Upper lobe of right lung (tissue), 1 donor: ENCODE data around the gene UBR3. TPM values are rescaled to one million over a fixed set of nuclear protein-coding genes. Genes with fewer than 3 reads are reported as not detected.
"Not testable (repeated sequence)": the region's sequence is repeated elsewhere in the genome, so short reads cannot be mapped to it uniquely, and the experiment has no call there.

Experiments
- ATAC-seq: fragments of 200-7000 bp; cut with Tn5 transposase; one replicate; pipeline ENCODE4 v1.9.1; 2020; ENCODE audit warnings: mild to moderate bottlenecking, moderate library complexity
- DNase-seq: peaks from one replicate; pipeline ENCODE4 v3.0.0-alpha.2; 2020
- H3K27ac ChIP-seq: fragments of 200-600 bp; one replicate; pipeline ENCODE4 v1.8.0; 2022
- H3K27me3 ChIP-seq: fragments of 200-600 bp; one replicate; pipeline ENCODE4 v1.8.0; 2022; ENCODE audit warnings: mild to moderate bottlenecking
- H3K36me3 ChIP-seq: fragments of 200-600 bp; one replicate; pipeline ENCODE4 v1.8.0; 2022
- H3K4me1 ChIP-seq: fragments of 200-600 bp; one replicate; pipeline ENCODE4 v1.8.0; 2022
- H3K4me3 ChIP-seq: fragments of 200-600 bp; one replicate; pipeline ENCODE4 v1.8.0; 2022; ENCODE audit warnings: mild to moderate bottlenecking
- H3K9me3 ChIP-seq: fragments of 200-600 bp; one replicate; pipeline ENCODE4 v1.8.0; 2022
- CTCF ChIP-seq: fragments of 200-600 bp; IDR thresholded peaks from one replicate; pipeline ENCODE4 v1.8.0; 2022; ENCODE audit warnings: antibody characterized with exemption
- intact Hi-C: fragments of 100-400 bp; cut with DNase I; formaldehyde crosslinking; loops from one replicate; pipeline ENCODE4 v1.11.0; 2022
- total RNA-seq: library from RNA; stranded (reverse); fragmentation: NEBNext Ultra II Directional; extraction: Animal tissue kit (Norgen Biotek cat#: 25700); gene quantifications from one replicate; pipeline ENCODE4 v1.2.1, GENCODE V29; 2021
- donor health status: DM: no; HTN: yes; CAD: no; lungs with severe emphysema.

The UBR3 gene
- total RNA-seq, 1 donor from 2014 or later, result 42.8 TPM

- DNase-seq (no peak), ATAC-seq (no peak)
- no peak for TF ChIP-seq CTCF
- Histone ChIP-seq H3K27ac (no peak overlapping the region), H3K9me3 (no peaks in the 10 kb centered on the region), H3K4me3 (no peak overlapping the region), H3K4me1 (no peaks in the 10 kb centered on the region), H3K27me3 (no peaks in the 10 kb centered on the region), H3K36me3 (no peaks in the 10 kb centered on the region)
- intact Hi-C loops, result no loop called here
Observed at GRCh38 chr2:170113168-170113894, 286.1 kb downstream of the UBR3 start.

DNA sequence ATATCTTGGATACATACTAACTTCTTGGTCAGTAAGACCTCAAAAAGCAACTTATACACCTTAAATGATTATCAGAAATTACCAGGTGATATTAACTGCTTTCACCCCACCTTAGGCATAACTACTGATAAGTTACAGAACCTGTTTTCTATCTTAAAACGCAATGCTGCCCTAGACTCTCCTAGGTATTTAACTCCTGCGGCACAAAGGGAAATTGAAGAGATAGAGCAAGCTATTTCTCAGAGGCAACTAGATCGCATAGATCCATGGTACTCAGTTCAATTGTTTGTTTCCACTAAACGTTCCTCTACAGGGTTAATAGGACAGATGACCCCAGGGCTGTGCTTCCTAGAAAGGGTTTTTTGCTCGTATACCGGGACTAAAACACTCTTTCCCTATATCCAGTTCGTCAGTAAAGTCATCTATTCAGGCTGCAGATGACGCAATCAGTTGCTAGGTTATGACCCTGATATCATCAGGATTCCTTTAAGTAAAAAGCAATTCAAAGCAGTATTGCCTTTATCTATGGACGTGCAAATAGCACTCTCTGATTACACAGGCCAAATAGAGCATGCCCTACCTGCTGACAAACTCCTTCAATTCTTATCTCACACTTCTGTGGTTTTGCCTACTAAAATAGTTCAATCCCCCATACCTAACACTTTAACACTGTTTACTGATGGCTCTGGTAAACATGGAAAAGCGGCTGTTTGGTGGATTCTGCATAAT lies 288.4 kb downstream of the UBR3 start:
- no peak for TF ChIP-seq CTCF
- H3K36me3 ChIP-seq, result no peaks in the 10 kb centered on the region
- no peak overlapping the region for H3K27ac ChIP-seq
- no peak for DNase-seq
- H3K4me1 ChIP-seq, result no peaks in the 10 kb centered on the region
- intact Hi-C loops, result no loop called here
- no peaks in the 10 kb centered on the region for H3K9me3 ChIP-seq
- no peaks in the 10 kb centered on the region for H3K27me3 ChIP-seq
- ATAC-seq, result no peak
- H3K4me3 ChIP-seq, result no peak overlapping the region

GRCh38 chr2:170118641-170119040 lies 291.4 kb downstream of the UBR3 start:
- TF ChIP-seq CTCF, result no peak
- no peak for DNase-seq
- Histone ChIP-seq H3K9me3 (no peaks in the 10 kb centered on the region), H3K27ac (no peak overlapping the region), H3K36me3 (no peaks in the 10 kb centered on the region), H3K4me3 (no peak overlapping the region), H3K27me3 (no peaks in the 10 kb centered on the region), H3K4me1 (no peaks in the 10 kb centered on the region)
- intact Hi-C loops, result no loop called here
- no peak for ATAC-seq

DNA sequence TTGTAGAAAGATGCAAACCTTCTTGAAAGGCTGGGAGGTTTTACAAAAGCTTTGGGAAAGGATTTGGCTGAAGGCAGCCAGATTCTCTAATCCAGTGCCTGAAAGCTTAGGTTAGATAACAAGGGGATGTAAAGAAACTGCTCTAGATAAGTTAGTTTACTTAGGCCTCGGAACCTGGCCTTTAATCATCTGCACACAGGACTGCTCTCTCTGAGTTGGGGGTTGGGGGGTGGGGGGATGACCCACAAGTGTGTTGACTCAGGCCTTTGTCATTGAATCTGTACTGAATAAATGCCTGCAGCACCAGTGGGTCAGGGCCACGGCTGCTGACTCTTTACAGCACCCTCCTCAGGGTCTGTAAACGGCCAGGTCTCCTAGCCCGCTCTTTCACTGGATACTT lies 292.1 kb downstream of the UBR3 start:
- DNase-seq, H3K27me3 ChIP-seq, H3K36me3 ChIP-seq, H3K9me3 ChIP-seq, ATAC-seq, H3K27ac ChIP-seq, H3K4me1 ChIP-seq, intact Hi-C loops, H3K4me3 ChIP-seq: not testable (repeated sequence)

DNA sequence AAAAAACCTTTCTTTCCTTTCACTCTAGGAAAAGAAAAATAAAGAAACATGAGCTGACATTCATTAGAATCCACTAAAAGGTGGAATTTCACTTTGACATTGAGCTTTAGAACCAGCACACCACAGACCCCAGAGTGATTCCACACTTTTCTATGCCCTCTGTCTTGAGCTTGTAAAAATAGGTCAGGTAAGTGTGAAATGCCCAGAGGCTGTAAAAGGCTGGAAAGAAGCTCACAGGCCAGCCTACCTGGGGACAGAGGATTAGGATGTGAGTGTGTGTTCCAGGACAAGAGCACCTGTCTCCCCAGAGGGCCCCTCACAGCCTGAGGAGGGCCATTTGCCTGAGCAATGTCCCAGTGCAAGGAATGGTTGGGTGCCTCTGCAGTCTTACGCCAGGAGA lies 294.4 kb downstream of the UBR3 start:
- ATAC-seq, result no peak
- H3K27me3 ChIP-seq, result no peaks in the 10 kb centered on the region
- intact Hi-C loops, result no loop called here
- no peak for TF ChIP-seq CTCF
- no peaks in the 10 kb centered on the region for H3K4me1 ChIP-seq
- H3K27ac ChIP-seq, result no peak overlapping the region
- H3K9me3 ChIP-seq, result no peaks in the 10 kb centered on the region
- H3K4me3 ChIP-seq, result no peak overlapping the region
- DNase-seq, result no peak
- no peaks in the 10 kb centered on the region for H3K36me3 ChIP-seq

DNA sequence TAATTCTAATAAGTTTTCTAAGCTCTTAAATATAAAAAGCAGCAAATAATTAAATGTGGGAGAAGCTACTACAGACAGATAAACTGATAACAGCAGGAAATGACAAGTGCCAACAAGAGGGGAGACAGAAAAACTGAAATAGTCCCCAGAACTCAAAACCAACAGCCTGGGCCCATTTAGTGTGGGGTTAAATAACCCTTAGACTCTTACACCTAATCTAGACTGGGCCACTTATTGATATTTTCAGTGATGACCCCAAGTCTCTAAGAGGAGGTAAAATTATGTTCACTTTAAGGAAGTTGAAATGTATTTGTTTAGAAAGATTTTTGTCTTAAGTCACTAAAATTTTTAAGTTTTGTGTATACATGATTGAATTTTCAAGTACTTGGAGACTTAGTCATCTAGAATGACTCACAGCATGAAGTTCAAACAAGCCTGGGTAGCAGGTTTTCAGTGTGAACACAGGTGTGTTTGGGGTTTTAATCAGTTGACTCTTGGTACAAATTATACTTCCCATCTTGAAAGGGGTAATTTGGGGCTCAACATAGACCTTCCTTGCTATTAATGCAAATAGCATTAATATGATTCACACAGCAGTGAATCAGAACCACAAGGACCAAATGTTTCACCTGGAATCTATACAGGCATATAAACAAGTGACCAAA lies 295.8 kb downstream of the UBR3 start:
- no peaks in the 10 kb centered on the region for H3K9me3 ChIP-seq
- H3K4me3 ChIP-seq, result no peak overlapping the region
- intact Hi-C loops, result no loop called here
- H3K27ac ChIP-seq, result no peak overlapping the region
- ATAC-seq, result no peak
- no peaks in the 10 kb centered on the region for H3K4me1 ChIP-seq
- TF ChIP-seq CTCF, result no peak
- H3K27me3 ChIP-seq, result no peaks in the 10 kb centered on the region
- no peak for DNase-seq
- H3K36me3 ChIP-seq, result no peaks in the 10 kb centered on the region
